ENCODE data around the gene BOC. TPM values are rescaled to one million over a fixed set of nuclear protein-coding genes. Genes with fewer than 3 reads are reported as not detected.
A peak's percentile ranks its signal among the peaks of the same experiment; 100 is the strongest.

The BOC gene
- total RNA-seq, 1 experiment from 2014 or later = 3.5 TPM

DNA sequence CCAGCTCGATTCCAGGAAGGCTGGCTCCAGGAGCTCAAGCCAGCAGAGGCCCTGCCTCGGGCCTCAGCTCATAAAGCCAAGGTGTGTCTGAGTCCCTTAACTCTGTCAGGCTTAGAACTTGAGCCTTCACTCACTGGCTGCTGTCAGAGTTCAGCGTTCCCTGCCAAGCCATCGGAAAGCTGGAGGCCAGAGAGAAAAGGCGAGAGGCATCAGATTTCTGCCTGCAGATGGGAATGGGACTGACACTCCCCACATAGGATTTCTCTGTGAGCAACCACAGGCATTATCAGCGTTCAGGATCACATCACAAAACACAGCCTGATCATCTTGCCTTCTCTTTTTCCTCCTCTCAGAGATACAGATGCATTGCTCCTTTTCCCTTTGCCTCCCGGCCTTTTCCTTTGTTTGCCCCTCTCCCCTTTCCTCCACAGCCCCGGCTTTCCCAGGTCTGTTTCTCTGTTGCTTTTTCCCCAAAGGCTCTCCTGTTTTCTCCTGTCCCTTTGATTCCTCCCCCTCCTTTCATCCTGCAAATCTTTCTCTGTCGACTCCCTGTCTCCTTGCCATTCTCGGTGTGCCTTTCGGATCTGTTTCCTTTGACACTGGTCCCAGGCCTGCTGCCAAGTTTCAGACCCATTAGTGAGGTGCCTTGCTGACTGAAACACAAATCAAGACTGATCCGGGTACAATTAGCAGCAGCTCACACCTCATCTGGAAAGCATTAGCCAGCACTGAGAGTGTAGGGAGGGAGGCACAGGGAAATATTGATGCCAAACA lies 44.5 kb upstream of the BOC start:
- peak; percentile 57 for DNase-seq
- Mint-ChIP-seq H3K4me3 (no peak overlapping the region), H3K9me3 (no peaks in the 10 kb centered on the region; a peak in 1 of 5 replicates), H3K36me3 (ENCODE audit: insufficient read depth in 1 of 3, low read depth in 3 of 3) (no peaks in the 10 kb centered on the region), H3K4me1 (peaks cover 10 to 20% of the 10 kb centered on the region in 2 experiments; a peak in 3 of 4 replicates), H3K27ac (no peak overlapping the region), H3K27me3 (ENCODE audit: low read depth) (no peaks in the 10 kb centered on the region)
- Histone ChIP-seq H2BK120ac (ENCODE audit: low read depth, low read length, poor library complexity, severe bottlenecking) (no peak overlapping the region), H4K20me1 (ENCODE audit: control insufficient read depth, insufficient read depth, insufficient read length) (no peaks in the 10 kb centered on the region), H3K23ac (ENCODE audit: insufficient read length, low read depth, low read length) (no peak overlapping the region), H3K27ac (ENCODE audit: insufficient read length, low read depth, low read length) (no peak overlapping the region), H2BK20ac (ENCODE audit: low read depth, low read length, poor library complexity, severe bottlenecking) (no peak overlapping the region), H2AK5ac (ENCODE audit: insufficient read length, low read length) (no peak overlapping the region), H3K9ac (ENCODE audit: extremely low read depth, insufficient read length, low read length) (no peak overlapping the region), H3K79me1 (ENCODE audit: insufficient read depth, low read depth, low read length, poor library complexity, severe bottlenecking) (no peaks in the 10 kb centered on the region), H3K9me3 (ENCODE audit: control insufficient read depth, low read depth, low read length) (no peaks in the 10 kb centered on the region), H4K5ac (ENCODE audit: insufficient read length, low read depth, low read length) (peak overlapping the region; percentile 48), H3K4ac (ENCODE audit: low read depth, low read length) (no peak overlapping the region), H3K79me2 (ENCODE audit: insufficient read depth, low read length) (no peaks in the 10 kb centered on the region), H3K4me2 (ENCODE audit: insufficient read depth, insufficient read length, low read length) (peak overlapping the region; percentile 17), H3K18ac (ENCODE audit: insufficient read length, low read depth, low read length) (peak overlapping the region; percentile 34), H2BK12ac (ENCODE audit: insufficient read length, low read depth, low read length) (no peak overlapping the region), H2BK15ac (ENCODE audit: low read depth, low read length) (no peak overlapping the region), H3K23me2 (ENCODE audit: insufficient read length, low read depth, low read length, poor library complexity, severe bottlenecking) (peaks cover 3% of the 10 kb centered on the region), H3K4me1 (ENCODE audit: insufficient read depth, low read length) (no peaks in the 10 kb centered on the region; the same call in 1 of the 2 replicates), H3K14ac (ENCODE audit: insufficient read depth, low read length) (peak overlapping the region; percentile 83; the same call in 1 of the 2 replicates), H4K91ac (ENCODE audit: insufficient read length, low read depth, low read length) (no peak overlapping the region), H4K8ac (replicated peaks; ENCODE audit: insufficient read length, low read depth, low read length) (no peak overlapping the region), H3T11ph (ENCODE audit: low read length) (no peak overlapping the region), H3K27me3 (ENCODE audit: insufficient read depth, low read length) (no peaks in the 10 kb centered on the region), H2BK5ac (ENCODE audit: insufficient read length, low read length) (no peak overlapping the region), H2AFZ (ENCODE audit: low read length) (peak overlapping the region; percentile 98), H3K56ac (ENCODE audit: insufficient read length, low read depth, low read length) (no peak overlapping the region)
- TF ChIP-seq, protein P1, sequence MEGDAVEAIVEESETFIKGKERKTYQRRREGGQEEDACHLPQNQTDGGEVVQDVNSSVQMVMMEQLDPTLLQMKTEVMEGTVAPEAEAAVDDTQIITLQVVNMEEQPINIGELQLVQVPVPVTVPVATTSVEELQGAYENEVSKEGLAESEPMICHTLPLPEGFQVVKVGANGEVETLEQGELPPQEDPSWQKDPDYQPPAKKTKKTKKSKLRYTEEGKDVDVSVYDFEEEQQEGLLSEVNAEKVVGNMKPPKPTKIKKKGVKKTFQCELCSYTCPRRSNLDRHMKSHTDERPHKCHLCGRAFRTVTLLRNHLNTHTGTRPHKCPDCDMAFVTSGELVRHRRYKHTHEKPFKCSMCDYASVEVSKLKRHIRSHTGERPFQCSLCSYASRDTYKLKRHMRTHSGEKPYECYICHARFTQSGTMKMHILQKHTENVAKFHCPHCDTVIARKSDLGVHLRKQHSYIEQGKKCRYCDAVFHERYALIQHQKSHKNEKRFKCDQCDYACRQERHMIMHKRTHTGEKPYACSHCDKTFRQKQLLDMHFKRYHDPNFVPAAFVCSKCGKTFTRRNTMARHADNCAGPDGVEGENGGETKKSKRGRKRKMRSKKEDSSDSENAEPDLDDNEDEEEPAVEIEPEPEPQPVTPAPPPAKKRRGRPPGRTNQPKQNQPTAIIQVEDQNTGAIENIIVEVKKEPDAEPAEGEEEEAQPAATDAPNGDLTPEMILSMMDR (conservative IDR thresholded peaks at IDR 0.05) = no peak
- WGBS (ENCODE audit: extremely low coverage, insufficient read length, low lambda C conversion rate) = no CpG with 5 or more reads among the region's 12 CpGs
